GM12874 (cell line): ENCODE results near the gene LY6G5C.

Source experiments
- TF ChIP-seq, protein P1 (sequence below): IDR thresholded peaks from 2 replicates; pipeline ENCODE4 v1.5.1; 2011; ENCODE audit warnings: low read depth, mild to moderate bottlenecking, control low read depth, low read length, moderate library complexity; ENCODE audit not compliant: insufficient read depth

The LY6G5C gene

DNA sequence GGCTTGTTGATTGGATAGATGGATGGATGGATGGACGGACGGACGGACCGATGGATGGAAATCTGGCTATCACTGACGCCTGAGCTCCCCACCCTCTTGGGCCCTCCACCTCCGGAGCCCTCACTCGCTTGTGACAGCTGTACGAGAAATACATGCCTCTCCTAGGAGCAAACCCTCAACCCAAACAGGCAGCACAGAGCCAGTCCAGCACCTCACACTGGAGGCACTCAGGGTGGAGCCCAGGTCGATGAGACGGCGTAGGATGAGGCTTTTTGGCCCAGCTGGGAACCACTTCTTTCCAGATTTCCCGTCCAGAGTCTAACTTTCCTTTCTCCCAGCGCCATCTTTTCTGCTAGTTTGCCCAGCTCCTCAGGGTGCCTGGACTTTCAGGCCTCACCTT, 2.7 kb upstream of the LY6G5C start:
- TF ChIP-seq, protein P1, sequence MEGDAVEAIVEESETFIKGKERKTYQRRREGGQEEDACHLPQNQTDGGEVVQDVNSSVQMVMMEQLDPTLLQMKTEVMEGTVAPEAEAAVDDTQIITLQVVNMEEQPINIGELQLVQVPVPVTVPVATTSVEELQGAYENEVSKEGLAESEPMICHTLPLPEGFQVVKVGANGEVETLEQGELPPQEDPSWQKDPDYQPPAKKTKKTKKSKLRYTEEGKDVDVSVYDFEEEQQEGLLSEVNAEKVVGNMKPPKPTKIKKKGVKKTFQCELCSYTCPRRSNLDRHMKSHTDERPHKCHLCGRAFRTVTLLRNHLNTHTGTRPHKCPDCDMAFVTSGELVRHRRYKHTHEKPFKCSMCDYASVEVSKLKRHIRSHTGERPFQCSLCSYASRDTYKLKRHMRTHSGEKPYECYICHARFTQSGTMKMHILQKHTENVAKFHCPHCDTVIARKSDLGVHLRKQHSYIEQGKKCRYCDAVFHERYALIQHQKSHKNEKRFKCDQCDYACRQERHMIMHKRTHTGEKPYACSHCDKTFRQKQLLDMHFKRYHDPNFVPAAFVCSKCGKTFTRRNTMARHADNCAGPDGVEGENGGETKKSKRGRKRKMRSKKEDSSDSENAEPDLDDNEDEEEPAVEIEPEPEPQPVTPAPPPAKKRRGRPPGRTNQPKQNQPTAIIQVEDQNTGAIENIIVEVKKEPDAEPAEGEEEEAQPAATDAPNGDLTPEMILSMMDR, result no peak

DNA sequence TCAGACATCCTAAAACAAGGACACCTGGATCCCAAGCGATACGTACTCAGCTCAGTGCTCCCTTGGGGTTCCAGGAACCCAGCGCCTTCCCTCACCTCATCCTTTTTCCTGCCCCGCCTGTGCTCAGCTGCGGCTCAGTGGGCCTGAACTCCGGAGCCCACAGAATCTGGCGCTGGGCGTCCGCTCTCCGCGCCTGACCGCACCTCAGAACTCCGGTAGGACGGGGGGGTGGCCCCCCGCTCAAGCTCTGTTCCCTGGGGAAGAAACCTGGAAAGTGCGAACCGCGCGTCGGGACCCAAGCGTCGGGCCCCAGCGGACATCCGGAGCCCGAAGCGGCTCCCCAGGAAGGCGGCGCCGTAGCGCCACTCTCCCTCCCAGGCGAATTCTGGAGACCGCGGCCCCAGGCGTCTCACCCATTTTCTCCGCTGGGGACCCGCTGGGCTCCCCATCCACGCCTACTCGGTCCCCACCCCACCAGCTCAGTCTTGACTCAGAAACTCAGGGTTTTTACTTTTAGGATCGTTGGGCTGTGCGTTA, 336 bp upstream of the LY6G5C start:
- TF ChIP-seq, protein P1, result 0 out of 2 replicates have a peak, but pooled peaks have one; percentile 31

DNA sequence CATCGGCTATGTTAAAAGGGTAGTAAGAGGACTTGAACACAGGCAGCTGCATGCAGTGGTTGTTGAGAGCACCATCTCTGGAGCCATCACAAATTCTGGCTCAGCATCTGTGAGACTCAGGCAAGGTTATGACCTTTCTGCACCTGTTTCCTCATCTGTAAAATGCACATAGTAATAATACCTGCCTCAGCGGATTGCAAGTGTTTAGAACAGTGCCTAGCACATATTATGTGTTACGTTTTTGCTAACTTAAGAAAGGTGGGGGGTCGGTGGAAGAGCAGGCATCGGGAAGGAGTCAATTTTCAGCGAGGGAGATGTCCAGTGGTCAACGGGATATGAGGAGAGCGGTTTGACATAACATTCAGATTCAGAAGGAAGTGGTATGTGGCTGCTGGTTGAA, 2.9 kb downstream of the LY6G5C start:
- TF ChIP-seq, protein P1, result no peak

DNA sequence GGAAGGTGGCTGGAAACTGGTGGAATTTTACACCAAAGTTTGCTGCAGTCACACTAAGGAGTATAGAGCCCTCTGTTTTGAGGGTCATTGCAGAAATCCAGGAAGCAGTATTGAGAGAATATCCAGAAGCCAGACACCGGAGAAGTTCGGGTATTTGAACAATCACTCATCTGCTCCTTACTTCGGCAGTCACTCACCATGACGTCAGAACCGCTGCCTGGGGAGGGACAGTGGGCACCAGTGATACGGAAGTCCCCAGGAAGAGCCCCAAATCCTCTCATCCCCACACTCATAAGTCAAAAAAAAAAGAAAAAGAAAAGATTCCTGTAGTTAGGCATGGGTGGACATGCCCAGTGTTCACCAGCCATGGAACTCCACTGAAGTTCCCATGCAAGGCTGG, 4.0 kb downstream of the LY6G5C start:
- TF ChIP-seq, protein P1, result no peak

GRCh38 chr6:31676322-31676903, 4.5 kb downstream of the LY6G5C start:
- TF ChIP-seq, protein P1, result no peak

- TF ChIP-seq, protein P1, result no peak
These were observed 11.2 kb downstream of the LY6G5C start, which contains the start of gene LY6G5B for GRCh38 chr6:31669676-31670075. TSS of gene LY6G5B (plus strand) at chr6:31669976. CDS start at chr6:31670951, 975 bp downstream.

DNA sequence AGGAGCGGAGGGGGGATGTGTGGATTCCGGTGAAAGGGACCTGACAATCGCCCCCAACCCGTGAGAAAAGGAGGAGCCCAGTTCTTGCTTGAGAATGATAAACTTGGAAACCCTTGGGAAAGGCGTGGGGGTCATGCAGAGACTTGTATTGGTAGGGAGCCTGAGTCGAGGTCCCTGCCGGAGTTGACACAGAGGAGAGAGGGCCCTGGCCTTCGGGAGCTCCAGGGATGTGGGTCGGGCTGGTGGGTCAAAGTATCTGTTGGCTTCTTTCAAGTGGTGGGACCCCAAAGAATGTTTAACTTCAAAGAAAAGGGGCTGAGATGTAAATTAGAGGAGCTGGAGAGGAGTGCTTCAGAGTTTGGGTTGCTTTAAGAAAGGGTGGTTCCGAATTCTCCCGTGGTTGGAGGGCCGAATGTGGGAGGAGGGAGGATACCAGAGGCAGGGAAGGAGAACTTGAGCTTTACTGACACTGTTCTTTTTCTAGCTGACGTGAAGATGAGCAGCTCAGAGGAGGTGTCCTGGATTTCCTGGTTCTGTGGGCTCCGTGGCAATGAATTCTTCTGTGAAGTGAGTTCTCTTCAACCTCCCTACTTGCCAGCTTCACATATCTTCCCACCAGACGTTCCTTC, 14.4 kb downstream of the LY6G5C start:
- TF ChIP-seq, protein P1, result no peak
